NCI-H2171 treated with DMSO at 0.1 percent for 48 hours (cell line): Measurements from ENCODE around the gene ENOX2.

Source experiments
- DNase-seq: peaks from one replicate; lab custom pipeline; 2025; lab: John Stamatoyannopoulos, UW

The ENOX2 gene

DNA sequence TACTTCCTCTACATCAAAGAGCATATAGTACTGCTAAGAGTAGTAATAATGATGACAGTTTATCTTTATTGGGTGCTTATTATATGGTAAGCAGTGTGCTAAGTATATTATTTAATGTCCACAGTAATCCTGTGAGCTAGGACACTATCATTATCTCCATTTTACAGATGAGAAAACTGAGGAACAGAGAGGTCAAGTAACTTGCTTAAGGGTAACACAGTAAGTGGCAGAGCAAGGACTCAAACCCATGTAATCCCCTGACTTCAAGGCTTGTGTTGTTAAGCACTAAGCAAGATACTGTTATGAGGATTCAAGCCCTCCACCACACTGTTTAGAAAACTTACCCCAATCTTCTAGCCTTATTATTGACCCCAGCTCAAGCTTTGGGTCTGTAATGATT, 202.4 kb downstream of the ENOX2 start:
- DNase-seq, result no peak

DNA sequence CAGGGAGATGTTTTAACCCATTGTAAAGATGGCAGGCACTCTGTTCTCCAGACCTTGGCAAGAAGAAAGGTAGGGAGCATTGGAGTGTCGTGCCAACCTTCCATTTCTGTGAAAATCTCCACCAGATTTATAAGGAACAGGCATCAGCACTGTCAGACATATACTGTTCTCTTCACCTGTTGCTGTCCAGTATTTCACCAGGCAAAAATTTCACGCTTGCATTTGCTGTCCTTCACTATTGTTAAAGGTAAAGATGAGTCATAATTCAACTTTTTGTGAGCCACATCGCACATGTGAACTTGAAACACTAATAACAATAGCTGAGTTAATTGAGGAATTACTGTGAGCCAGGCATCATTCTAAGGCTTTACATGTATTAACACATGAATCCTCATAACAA, 203.4 kb downstream of the ENOX2 start:
- no peak for DNase-seq

DNA sequence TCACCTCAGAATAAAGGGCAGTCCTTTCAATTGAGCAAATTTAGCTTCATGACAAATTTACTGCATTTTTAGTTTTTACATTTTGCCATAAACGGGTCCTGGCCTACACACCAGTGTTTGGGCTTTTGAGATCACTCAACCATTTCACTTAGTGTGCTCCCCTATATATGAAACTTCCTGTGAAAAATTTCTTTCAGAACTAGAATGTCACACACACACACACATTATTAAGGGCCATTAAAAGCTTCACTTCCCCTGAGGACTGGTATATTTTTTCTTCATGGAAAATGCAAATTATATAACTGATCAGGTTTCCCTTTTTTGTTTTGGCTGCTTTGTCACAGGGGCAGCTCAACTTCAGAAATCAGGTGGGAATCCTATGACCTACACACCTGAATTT, 206.5 kb downstream of the ENOX2 start:
- DNase-seq, result no peak

DNA sequence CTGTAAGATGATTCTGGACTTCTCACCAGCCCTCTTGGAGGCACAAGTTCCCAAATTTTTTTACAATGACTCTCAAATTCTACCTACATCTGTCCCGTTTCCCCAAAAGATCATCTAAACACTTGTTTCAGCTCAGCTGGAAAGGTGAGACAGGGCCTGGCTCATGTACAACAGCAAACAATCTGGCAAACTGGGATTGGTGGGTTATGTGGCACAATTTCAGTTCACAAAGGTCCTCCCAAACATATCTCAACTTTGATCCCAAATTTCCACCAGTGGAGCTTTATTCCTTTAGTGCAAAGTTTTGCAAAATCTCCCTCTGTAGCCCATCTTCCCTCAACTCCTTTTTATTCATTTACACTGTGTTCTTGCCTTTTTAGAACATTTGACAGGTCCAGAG, 207.1 kb downstream of the ENOX2 start:
- peak; percentile 0 for DNase-seq

DNA sequence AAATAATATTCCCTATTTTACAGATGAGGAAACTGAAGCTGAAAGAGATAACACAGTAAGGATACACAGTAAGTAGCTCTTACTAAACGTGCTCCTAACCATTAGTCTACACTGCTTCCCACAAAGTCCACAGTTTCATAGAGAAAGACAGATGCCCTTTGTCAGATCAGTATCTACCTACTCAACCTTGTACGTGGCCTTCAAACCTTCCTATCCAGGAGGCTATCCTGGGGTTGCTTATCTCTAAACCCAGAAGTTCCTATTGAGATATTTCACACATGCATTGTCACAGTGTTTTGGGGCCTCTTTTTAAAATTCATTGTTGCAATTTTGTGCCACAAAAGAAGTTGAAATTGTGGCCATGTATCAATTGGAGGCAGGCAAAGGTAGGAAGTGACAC, 208.0 kb downstream of the ENOX2 start:
- no peak for DNase-seq

DNA sequence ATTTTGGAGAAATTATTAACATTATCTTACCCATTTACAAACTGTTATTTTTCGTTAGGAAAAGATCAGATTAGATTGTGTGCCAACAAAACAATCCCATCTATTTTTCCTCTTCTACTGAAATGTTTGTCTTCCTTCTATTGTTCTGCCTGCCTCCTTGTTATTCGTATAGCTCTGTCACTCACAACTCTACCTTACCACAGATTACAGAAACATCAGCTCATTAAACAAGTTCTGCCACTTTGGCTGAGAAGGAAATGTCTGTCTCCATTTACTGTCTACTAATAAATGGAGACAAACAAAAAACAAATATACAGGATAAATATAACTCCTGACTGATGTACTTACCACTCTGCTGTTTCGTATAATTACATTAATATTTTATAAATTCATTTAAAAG, 211.4 kb downstream of the ENOX2 start:
- no peak for DNase-seq

DNA sequence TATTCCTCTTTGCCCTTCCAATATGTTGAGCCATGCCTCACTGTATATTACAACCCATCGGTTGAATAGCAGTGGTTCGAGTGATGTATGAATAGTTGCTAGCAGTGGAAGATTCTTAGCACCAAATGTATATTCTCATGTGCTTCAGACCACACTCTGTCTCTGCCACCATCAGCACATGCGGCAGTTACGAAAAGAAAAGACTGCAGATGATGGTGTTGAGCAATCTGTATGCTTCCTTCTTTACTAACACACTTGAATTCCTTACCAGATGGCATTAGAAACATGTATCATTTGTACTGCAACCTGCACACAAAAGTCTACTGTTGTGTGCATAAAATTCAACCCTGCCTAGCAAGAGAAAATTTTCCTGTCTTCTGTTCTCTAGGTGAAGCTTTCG, 214.6 kb downstream of the ENOX2 start:
- DNase-seq, result no peak

DNA sequence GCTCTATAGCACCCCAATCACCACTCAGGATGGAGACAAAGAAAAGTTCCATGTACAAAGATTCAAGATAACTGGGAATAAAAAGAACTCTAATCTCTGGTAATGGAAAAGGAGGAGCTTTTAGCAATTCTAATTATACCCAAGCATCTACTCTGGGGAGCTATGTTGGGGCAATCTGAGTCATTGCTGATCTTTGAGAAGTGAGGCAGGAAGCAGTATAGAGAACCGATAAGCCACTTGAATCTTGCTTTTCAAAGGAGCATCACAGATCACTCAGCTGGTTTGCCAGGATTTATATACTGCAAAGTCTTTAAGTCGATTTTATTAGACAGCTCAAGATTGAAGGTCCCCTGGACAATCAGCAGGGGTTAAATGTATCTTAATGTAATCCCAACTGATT, 220.0 kb downstream of the ENOX2 start:
- no peak for DNase-seq

DNA sequence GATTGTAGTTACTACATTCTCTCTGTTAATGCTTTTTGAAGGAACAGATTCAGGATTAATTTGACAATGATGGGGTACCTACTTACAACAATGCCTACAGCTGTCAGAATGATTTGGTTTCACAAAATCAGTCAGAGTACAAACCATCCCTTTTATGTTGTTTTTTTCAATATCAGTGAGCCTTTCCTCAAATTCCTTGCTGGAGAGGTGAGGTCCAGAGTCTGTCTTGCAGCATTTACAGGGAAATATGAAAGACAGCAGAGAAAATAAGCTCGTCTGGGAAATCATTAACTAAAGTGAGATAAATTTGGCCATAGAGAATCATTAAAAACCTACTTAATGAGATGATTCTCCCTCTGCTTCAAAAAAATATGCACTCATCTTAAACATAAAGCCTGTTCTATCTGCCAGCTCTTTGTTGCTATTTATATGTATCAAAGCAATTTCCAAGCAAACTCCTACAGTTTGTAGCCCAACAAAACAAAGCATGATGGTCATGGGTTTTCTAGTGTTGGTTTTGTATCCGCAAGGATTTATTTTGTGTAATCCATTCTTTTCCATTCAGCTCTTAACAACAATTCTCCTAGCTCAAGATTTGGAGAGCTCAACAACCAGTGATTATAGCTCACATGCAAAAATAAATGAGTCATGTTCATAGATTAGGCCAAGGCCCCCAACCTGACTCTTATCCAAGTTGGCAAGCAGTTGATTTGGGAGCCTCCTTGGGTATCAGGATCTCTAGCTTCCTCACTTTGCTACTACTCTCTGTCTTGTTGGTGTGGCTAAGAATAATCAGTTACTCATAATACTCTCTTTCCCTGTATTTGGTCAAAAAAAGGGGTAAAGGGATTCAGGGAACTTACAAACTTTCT, 222.6 kb downstream of the ENOX2 start:
- no peak for DNase-seq

DNA sequence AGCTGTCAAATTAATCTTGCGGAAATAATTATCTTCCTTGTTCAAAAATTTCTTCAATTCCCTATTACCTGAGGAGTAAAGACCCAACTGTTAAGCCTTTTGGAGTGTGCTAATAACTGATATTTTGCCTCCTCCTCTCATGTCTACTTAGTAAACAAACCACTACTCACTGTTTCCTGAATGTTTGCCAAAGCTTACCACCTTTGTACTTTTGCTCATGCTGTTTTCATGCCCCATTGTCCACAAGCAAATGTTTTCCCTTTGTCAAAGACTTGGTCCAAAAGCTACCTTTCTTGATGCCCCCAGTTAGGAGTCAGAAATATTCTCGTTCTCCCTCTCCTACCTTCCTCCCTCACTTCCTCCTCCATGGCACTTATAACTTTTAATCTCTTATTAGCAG, 226.1 kb downstream of the ENOX2 start:
- no peak for DNase-seq

DNA sequence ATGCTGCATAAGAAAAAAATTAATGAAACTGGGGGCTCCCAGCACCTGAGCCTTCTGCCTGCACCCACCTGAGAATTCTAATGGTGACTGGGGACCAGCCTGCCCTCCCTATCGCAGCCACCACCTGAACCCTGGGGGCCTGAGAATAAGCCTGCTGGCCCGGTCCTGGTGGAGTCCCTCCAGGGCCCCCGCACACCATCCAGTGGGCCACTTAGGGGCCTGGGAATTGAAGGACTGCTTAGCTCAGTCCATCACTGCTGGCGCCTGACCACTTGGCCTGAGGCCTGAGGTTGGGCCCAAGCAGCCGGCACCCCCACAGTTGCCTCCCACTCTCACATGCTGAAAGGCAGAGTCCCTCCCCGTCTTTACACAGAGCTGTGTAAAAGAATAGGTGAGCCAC, 230.8 kb downstream of the ENOX2 start:
- DNase-seq, result no peak

DNA sequence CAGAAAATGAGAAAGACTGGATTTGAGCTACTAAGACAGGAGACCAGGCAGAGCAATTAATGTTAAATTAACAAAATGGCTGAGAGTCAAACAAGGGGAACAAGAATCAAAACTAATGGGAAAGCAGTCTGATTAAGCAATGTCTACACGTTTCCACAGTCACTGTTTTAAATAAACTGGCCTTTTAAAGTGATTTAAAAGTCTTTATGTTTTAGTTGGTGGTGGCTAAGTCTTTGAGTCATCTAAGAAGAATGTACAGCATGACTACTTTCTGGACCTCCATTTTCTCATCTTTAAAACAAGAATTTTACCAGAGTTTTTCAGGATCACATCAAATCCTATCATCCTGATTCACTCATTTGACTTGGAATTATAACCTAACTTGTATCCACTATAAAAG, 233.8 kb downstream of the ENOX2 start:
- DNase-seq, result no peak

DNA sequence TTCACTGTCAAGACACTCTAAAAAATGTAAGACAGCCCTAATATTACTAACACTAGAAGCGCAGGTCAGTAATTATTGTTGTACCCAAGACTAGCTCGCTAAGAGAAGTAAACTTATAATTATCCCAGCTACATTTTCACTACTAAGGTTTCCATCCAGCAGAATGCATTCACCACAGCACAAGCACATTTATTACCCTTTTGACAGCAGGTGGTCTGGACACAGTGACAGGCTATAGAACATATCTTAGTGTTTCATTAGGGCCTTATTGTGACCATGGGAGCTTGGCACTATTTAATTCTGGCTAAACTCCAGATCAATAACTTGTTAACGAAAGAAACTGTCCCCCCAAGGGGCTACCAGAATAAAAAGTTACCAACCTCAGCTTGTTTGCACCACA, 237.7 kb downstream of the ENOX2 start:
- DNase-seq, result no peak

DNA sequence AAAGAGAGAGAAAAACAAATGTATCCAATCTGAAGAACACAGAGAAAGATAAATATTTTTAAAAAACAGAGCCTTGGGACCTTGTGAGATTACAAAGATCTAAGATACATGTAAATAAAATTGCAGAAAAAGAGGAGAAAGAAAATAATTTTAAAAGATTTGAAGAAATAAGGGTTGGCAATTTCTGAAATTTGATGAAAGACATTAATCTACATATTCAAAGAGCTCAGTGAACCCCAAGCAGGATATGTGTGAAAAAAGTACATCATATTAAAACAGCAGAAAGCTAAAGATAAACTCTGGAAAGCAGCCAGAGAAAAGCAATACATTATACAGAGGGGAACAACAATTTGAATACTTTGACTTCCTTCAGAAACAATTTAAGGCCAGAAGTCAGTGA, 244.7 kb downstream of the ENOX2 start:
- DNase-seq, result no peak

DNA sequence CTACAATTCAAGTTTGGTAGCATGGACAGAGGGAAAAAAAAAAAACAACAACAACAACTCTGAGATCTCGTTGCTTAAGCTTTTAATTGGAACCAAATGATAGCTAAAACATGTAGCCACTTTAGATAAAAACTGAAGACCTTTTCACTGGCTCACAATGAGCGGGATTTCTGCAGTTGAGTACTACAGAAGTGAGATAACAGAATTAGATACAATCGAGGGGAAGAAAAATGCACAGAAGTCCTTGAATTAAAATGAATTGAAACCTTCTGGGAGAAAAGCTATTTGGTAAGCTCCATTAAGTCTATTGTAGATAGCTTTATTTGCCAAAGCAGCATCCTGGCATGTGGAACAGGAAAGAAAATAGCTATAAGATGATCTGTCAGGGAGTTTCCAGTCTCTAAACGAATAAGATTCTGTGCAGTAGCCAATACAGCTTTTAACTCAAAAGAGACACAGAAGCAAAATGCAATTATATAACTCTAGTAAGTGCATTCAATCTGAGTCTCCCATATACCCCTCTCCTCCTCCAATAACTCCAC, 248.5 kb downstream of the ENOX2 start:
- DNase-seq, result no peak

DNA sequence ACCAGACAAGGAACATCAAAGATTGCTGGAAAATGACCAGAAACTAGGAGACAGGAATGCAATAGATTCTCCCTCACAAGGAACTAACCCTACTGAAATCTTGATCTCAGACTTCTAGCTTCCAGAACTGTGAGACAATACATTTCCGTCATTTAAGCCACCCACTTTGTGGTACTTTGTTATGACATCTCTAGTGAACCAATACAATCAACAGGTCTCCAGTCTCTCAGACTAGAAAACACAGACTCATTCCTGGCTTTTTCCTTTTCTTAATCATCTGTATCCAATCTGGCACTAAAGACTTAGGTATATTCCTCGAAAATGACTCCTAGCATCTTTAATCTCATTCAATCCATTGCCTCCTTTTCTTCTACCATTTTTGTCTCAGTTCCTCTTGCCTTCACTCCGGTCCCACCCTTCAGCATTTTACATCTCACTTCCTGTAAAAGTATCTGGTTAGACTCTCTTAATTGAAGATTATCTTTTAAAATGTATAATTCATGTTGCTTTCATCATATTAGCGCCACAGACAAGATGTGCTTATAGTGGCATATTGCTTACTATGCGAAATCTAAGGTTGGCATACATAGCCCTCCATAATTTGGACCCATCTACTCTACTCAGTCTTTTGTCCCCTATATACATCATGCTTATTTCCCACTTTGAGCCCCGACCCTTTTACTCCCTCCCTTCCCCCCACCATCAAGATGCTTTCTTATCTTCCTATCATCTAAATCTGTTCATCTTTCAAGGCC, 250.0 kb downstream of the ENOX2 start:
- DNase-seq, result no peak

DNA sequence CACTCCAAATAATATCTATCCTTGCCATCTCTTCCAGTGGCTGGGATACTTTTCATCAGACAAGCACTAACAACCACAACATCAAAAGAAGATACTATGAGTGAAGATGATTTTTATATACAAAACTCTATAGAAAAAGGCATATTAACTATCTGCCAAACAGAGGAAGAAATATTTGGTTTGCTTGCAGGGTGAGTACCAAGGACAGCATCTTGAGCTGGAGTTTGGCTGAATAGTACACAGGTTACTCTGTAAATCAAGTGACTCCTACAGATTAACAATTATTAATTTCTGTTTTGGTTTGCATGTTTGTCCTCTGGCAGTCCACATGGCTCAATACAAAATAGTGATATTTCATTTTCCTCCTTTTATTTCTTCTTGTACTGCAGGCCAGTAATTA, 253.3 kb downstream of the ENOX2 start:
- no peak for DNase-seq

DNA sequence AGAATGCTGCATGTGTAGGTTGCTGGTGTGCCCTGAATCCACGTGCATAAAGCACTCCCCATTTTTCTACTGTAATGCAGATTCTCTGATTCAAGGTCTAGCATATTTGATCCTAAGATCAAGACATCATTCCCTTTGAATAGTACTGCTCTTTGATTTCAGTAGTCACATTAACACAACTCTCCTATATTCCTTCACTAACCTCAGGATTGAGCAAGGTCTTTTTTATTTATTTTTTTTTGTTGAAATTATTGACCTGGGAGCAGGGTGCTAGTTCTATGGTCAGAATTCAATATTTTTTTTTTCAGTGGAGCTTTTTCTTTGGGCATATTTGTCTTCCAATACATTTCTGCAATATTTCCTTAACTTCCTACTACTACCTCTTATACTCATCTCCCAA, 255.5 kb downstream of the ENOX2 start:
- no peak for DNase-seq

DNA sequence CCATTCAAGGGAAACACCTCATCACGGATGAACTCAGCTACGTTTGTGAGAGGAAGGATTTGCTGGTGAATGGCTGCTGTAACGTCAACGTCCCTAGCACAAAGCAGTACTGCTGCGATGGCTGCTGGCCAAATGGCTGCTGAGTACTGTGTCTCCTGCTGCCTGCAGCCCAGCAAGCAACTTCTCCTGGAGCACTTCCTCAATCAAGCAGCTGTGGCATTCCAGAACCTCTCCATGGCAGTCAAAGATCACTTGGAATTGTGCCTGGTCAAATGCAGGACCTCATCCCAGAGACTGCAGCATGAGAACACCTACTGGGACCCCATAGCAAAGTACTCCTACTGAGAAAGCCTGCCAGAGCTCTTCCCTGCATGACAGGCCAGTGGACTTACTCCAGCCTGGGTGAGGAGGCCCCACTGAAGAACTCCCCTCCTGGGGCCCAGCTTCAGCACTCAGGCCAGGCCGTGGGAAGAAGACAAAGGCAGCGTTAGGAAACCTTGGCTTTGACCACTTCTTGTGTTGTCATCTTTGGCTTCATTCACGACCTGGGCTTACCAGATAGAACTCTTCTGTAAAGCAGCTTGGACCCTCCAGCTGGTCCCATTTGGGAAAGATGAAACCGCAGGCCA, 256.9 kb downstream of the ENOX2 start:
- no peak for DNase-seq

DNA sequence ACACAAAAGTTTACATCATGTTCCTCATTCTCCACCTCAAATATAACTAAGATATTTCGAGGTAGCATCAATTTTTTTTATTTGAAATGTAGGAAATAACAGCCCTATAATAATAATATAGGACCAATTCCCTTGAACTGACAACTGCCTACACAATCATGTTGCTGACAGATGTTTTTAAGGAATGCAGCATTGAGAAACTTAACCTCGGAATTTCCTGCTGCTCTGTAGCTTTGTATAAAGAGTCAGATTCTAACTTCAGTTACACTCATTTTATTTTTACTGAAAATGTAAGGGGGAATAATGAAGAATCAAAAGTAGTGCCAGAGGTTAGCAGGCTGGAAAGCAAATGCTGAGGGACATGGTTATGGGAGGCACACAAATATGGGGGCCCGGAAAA, 265.4 kb downstream of the ENOX2 start:
- no peak for DNase-seq

DNA sequence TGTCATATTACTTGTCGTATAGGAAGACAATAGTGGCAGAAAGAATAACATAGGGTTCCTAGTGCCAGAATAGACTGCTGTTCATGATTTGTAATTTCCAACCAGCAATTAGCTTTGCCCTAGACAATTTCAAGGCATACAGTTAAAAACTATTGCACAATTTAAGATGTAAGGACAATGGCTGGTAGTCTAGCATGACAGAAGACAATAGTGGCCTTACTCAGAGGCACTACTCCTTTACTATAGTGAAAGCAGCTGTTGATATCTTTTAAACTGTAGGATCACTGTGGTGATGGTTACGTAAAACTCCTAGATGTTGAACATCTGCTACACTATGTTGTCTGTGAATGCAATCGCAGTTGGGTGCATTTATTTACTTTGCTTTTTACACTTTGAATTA, 266.7 kb downstream of the ENOX2 start:
- DNase-seq, result no peak

DNA sequence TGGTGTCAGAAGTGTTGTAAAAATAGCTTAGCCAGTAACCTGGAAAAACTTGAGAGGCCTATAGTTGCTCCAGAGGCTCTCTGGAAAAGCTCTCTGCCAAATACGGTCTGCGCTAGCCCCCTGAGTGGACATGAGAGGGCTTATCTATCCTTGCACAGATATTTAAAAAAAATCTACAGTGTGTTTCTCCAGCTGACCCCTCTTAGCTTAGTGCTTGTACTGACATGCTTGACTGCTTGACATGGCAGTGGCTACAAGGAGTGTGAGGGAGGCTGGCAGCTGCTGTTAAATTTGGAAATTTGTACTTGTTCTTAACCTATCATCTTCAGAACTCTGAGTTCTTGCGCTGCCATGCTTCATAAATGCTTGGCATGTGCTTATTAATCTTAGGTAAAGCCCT, 272.0 kb downstream of the ENOX2 start:
- no peak for DNase-seq

DNA sequence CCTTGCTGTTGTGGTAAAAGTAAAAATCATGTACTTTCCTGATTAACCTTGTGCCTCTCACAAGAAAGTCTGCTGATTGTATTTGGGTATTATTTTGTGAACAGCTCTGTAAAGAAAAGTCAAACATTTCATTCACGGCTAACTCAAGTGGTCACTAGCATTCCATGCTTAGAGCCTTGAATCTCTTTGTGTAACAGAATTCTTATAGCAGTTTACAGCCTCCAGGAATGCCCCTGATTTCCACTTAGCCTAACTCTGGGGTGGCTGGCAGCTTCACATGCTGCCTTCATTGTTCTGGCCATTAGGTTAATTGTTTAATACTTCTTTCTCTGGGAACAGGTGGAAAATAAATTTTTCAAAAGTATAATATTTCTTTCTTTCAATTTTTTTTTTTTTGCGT, 274.5 kb downstream of the ENOX2 start:
- no peak for DNase-seq
